ENCODE data around the gene FUZ.

FUZ gene

GRCh38 chr19:49786376-49786820, 26.7 kb downstream of the FUZ start:
- Histone ChIP-seq H3K9me3 (replicated peaks; ENCODE audit: low read length) (no peaks in the 10 kb centered on the region), H3K4me2 (ENCODE audit: low read length) (peak overlapping the region; percentile 69), H3K9ac (ENCODE audit: low read depth, low read length) (peak overlapping the region; percentile 38), H3K36me3 (ENCODE audit: insufficient read depth, low read length) (peaks cover 59% of the 10 kb centered on the region), H3K4me3 (ENCODE audit: low read length) (peak overlapping the region; percentile 43), H3K4me1 (ENCODE audit: control insufficient read depth, insufficient read depth, low read length) (peaks cover 25% of the 10 kb centered on the region), H3K27me3 (ENCODE audit: control insufficient read depth, insufficient read depth, low read length) (no peaks in the 10 kb centered on the region)

- Histone ChIP-seq H3K36me3 (ENCODE audit: insufficient read depth, low read length) (peaks cover 37% of the 10 kb centered on the region), H3K9ac (ENCODE audit: low read depth, low read length) (no peak overlapping the region)
Measured at GRCh38 chr19:49782515-49782914, 30.6 kb downstream of the FUZ start.

GRCh38 chr19:49781394-49781793, 31.7 kb downstream of the FUZ start:
- Histone ChIP-seq H3K9me3 (replicated peaks; ENCODE audit: low read length) (no peaks in the 10 kb centered on the region), H3K4me1 (ENCODE audit: control insufficient read depth, insufficient read depth, low read length) (peaks cover 6% of the 10 kb centered on the region), H3K4me3 (ENCODE audit: low read length) (no peak overlapping the region), H3K36me3 (ENCODE audit: insufficient read depth, low read length) (peaks cover 39% of the 10 kb centered on the region), H3K9ac (ENCODE audit: low read depth, low read length) (no peak overlapping the region), H3K4me2 (ENCODE audit: low read length) (no peak overlapping the region), H3K27me3 (ENCODE audit: control insufficient read depth, insufficient read depth, low read length) (no peaks in the 10 kb centered on the region)

More at GRCh38 chr19:49782515-49782914, 30.6 kb downstream of the FUZ start:
- Histone ChIP-seq H3K4me3 (ENCODE audit: low read length) (no peak overlapping the region), H3K27me3 (ENCODE audit: control insufficient read depth, insufficient read depth, low read length) (no peaks in the 10 kb centered on the region), H3K9me3 (replicated peaks; ENCODE audit: low read length) (no peaks in the 10 kb centered on the region), H3K4me1 (ENCODE audit: control insufficient read depth, insufficient read depth, low read length) (peaks cover 13% of the 10 kb centered on the region), H3K4me2 (ENCODE audit: low read length) (no peak overlapping the region)

- Histone ChIP-seq H3K27me3 (ENCODE audit: control insufficient read depth, insufficient read depth, low read length) (no peaks in the 10 kb centered on the region), H3K4me2 (ENCODE audit: low read length) (no peak overlapping the region), H3K36me3 (ENCODE audit: insufficient read depth, low read length) (peaks cover 42% of the 10 kb centered on the region), H3K4me1 (ENCODE audit: control insufficient read depth, insufficient read depth, low read length) (peaks cover under 1% of the 10 kb centered on the region), H3K9ac (ENCODE audit: low read depth, low read length) (no peak overlapping the region), H3K4me3 (ENCODE audit: low read length) (no peak overlapping the region), H3K9me3 (replicated peaks; ENCODE audit: low read length) (no peaks in the 10 kb centered on the region)
Measured at GRCh38 chr19:49780861-49781260, 32.2 kb downstream of the FUZ start.

- Histone ChIP-seq H3K4me2 (ENCODE audit: low read length) (no peak overlapping the region), H3K27me3 (ENCODE audit: control insufficient read depth, insufficient read depth, low read length) (no peaks in the 10 kb centered on the region), H3K36me3 (ENCODE audit: insufficient read depth, low read length) (peaks cover 36% of the 10 kb centered on the region), H3K4me3 (ENCODE audit: low read length) (no peak overlapping the region), H3K4me1 (ENCODE audit: control insufficient read depth, insufficient read depth, low read length) (no peaks in the 10 kb centered on the region), H3K9me3 (replicated peaks; ENCODE audit: low read length) (no peaks in the 10 kb centered on the region), H3K9ac (ENCODE audit: low read depth, low read length) (no peak overlapping the region)
Measured at GRCh38 chr19:49779731-49780555, 33.1 kb downstream of the FUZ start.

- H3K4me2 ChIP-seq (ENCODE audit: low read length) = no peak overlapping the region
- H3K9me3 ChIP-seq (replicated peaks; ENCODE audit: low read length) = no peaks in the 10 kb centered on the region
- no peaks in the 10 kb centered on the region for H3K27me3 ChIP-seq (ENCODE audit: control insufficient read depth, insufficient read depth, low read length)
- peaks cover 17% of the 10 kb centered on the region for H3K36me3 ChIP-seq (ENCODE audit: insufficient read depth, low read length)
- H3K4me3 ChIP-seq (ENCODE audit: low read length) = no peak overlapping the region
- H3K9ac ChIP-seq (ENCODE audit: low read depth, low read length) = no peak overlapping the region
- H3K4me1 ChIP-seq (ENCODE audit: control insufficient read depth, insufficient read depth, low read length) = no peaks in the 10 kb centered on the region
Measured at GRCh38 chr19:49776371-49776764, 36.7 kb downstream of the FUZ start.

- Histone ChIP-seq H3K4me1 (ENCODE audit: control insufficient read depth, insufficient read depth, low read length) (no peaks in the 10 kb centered on the region), H3K9ac (ENCODE audit: low read depth, low read length) (no peak overlapping the region), H3K4me3 (ENCODE audit: low read length) (no peak overlapping the region), H3K4me2 (ENCODE audit: low read length) (no peak overlapping the region), H3K9me3 (replicated peaks; ENCODE audit: low read length) (no peaks in the 10 kb centered on the region), H3K27me3 (ENCODE audit: control insufficient read depth, insufficient read depth, low read length) (no peaks in the 10 kb centered on the region), H3K36me3 (ENCODE audit: insufficient read depth, low read length) (peaks cover 17% of the 10 kb centered on the region)
Measured at GRCh38 chr19:49775742-49776370, 37.2 kb downstream of the FUZ start.

- H3K4me2 ChIP-seq (ENCODE audit: low read length) = no peak overlapping the region
- H3K36me3 ChIP-seq (ENCODE audit: insufficient read depth, low read length) = peaks cover 13% of the 10 kb centered on the region
- no peaks in the 10 kb centered on the region for H3K4me1 ChIP-seq (ENCODE audit: control insufficient read depth, insufficient read depth, low read length)
Measured at GRCh38 chr19:49774969-49775368, 38.1 kb downstream of the FUZ start.

GRCh38 chr19:49773663-49774350, 39.3 kb downstream of the FUZ start:
- H3K4me3 ChIP-seq (ENCODE audit: low read length) = no peak overlapping the region
- peaks cover 11% of the 10 kb centered on the region for H3K36me3 ChIP-seq (ENCODE audit: insufficient read depth, low read length)
- no peak overlapping the region for H3K9ac ChIP-seq (ENCODE audit: low read depth, low read length)
- no peaks in the 10 kb centered on the region for H3K9me3 ChIP-seq (replicated peaks; ENCODE audit: low read length)
- H3K4me1 ChIP-seq (ENCODE audit: control insufficient read depth, insufficient read depth, low read length) = peaks cover 3% of the 10 kb centered on the region
- H3K4me2 ChIP-seq (ENCODE audit: low read length) = no peak overlapping the region
- H3K27me3 ChIP-seq (ENCODE audit: control insufficient read depth, insufficient read depth, low read length) = no peaks in the 10 kb centered on the region

More at GRCh38 chr19:49774969-49775368, 38.1 kb downstream of the FUZ start:
- Histone ChIP-seq H3K9me3 (replicated peaks; ENCODE audit: low read length) (no peaks in the 10 kb centered on the region), H3K27me3 (ENCODE audit: control insufficient read depth, insufficient read depth, low read length) (no peaks in the 10 kb centered on the region), H3K4me3 (ENCODE audit: low read length) (no peak overlapping the region), H3K9ac (ENCODE audit: low read depth, low read length) (no peak overlapping the region)

- no peak overlapping the region for H3K9ac ChIP-seq (ENCODE audit: low read depth, low read length)
- H3K27me3 ChIP-seq (ENCODE audit: control insufficient read depth, insufficient read depth, low read length) = no peaks in the 10 kb centered on the region
- peaks cover 11% of the 10 kb centered on the region for H3K36me3 ChIP-seq (ENCODE audit: insufficient read depth, low read length)
- peaks cover 12% of the 10 kb centered on the region for H3K4me1 ChIP-seq (ENCODE audit: control insufficient read depth, insufficient read depth, low read length)
- no peak overlapping the region for H3K4me3 ChIP-seq (ENCODE audit: low read length)
- H3K9me3 ChIP-seq (replicated peaks; ENCODE audit: low read length) = no peaks in the 10 kb centered on the region
- no peak overlapping the region for H3K4me2 ChIP-seq (ENCODE audit: low read length)
Measured at GRCh38 chr19:49772850-49773432, 40.2 kb downstream of the FUZ start.

GRCh38 chr19:49771674-49772139, 41.4 kb downstream of the FUZ start:
- no peak overlapping the region for H3K4me3 ChIP-seq (ENCODE audit: low read length)
- no peaks in the 10 kb centered on the region for H3K27me3 ChIP-seq (ENCODE audit: control insufficient read depth, insufficient read depth, low read length)
- H3K4me2 ChIP-seq (ENCODE audit: low read length) = no peak overlapping the region
- no peaks in the 10 kb centered on the region for H3K9me3 ChIP-seq (replicated peaks; ENCODE audit: low read length)
- H3K9ac ChIP-seq (ENCODE audit: low read depth, low read length) = no peak overlapping the region
- H3K4me1 ChIP-seq (ENCODE audit: control insufficient read depth, insufficient read depth, low read length) = peaks cover 14% of the 10 kb centered on the region
- H3K36me3 ChIP-seq (ENCODE audit: insufficient read depth, low read length) = peaks cover 11% of the 10 kb centered on the region

Measured in skeletal muscle satellite cell (primary cell).